Measurements from ENCODE around the gene CLEC1A. TPM values are rescaled to one million over a fixed set of nuclear protein-coding genes. Genes with fewer than 3 reads are reported as not detected.

The CLEC1A gene
- total RNA-seq, 1 donor from 2014 or later = 2.2 TPM

DNA sequence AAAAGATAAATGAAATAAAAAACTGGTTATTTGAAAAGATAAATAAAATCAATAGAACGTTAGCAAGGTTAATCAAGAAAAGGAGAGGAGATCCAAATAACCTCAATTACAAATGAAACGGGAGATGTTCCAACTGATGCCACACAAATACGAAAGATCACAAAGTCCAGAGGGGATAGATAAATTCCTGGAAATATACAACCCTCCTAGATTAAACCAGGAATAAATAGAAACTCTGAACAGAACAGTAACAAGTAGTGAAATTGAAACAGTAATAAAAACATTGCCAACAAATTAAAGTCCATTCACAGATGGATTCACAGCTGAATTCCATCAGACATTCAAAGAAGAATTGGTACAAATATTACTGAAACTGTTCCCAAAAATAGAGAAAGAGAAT lies 12.4 kb downstream of the CLEC1A start:
- Histone ChIP-seq H3K4me3 (no peak overlapping the region), H3K27ac (no peak overlapping the region), H3K27me3 (no peaks in the 10 kb centered on the region), H3K36me3 (no peaks in the 10 kb centered on the region), H3K9me3 (no peaks in the 10 kb centered on the region), H3K4me1 (no peaks in the 10 kb centered on the region)
- intact Hi-C loops (cut with DNase I) = no loop called here
- TF ChIP-seq POLR2AphosphoS5 (IDR thresholded peaks at IDR 0.05; ENCODE audit: insufficient read depth in 1 of 2, low read depth in 1 of 2) (no peak), POLR2A (IDR thresholded peaks at IDR 0.05) (no peak)
- TF ChIP-seq, protein P1, sequence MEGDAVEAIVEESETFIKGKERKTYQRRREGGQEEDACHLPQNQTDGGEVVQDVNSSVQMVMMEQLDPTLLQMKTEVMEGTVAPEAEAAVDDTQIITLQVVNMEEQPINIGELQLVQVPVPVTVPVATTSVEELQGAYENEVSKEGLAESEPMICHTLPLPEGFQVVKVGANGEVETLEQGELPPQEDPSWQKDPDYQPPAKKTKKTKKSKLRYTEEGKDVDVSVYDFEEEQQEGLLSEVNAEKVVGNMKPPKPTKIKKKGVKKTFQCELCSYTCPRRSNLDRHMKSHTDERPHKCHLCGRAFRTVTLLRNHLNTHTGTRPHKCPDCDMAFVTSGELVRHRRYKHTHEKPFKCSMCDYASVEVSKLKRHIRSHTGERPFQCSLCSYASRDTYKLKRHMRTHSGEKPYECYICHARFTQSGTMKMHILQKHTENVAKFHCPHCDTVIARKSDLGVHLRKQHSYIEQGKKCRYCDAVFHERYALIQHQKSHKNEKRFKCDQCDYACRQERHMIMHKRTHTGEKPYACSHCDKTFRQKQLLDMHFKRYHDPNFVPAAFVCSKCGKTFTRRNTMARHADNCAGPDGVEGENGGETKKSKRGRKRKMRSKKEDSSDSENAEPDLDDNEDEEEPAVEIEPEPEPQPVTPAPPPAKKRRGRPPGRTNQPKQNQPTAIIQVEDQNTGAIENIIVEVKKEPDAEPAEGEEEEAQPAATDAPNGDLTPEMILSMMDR (IDR thresholded peaks at IDR 0.05) = no peak
- no peak for DNase-seq (ENCODE audit: extremely low spot score in 2 of 2)

DNA sequence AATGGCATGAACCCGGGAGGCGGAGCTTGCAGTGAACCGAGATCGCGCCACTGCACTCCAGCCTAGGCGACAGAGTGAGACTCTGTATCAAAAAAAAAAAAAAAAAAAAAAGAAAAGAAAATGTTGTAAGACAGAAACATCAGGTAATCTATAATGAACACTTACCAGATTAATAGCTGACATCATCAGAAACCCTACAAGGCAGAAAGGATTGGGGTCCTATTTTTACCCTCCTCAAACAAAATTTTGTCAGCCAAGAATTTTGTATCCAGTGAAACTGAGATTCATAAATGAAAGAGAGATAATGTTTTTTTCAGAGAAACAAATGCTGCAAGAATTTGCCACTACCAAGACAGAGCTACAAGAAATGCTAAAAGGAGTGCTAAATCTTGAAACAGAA lies 14.1 kb downstream of the CLEC1A start:
- no peaks in the 10 kb centered on the region for H3K9me3 ChIP-seq
- no peaks in the 10 kb centered on the region for H3K4me1 ChIP-seq
- H3K27me3 ChIP-seq = no peaks in the 10 kb centered on the region
- H3K36me3 ChIP-seq = no peaks in the 10 kb centered on the region
- intact Hi-C loops (cut with DNase I) = loop anchor here (5.0 kb wide), 1 partner anchor 182 kb away; no protein-coding TSS in a partner anchor
- DNase-seq (ENCODE audit: extremely low spot score in 2 of 2) = no peak
- no peak for TF ChIP-seq POLR2A (IDR thresholded peaks at IDR 0.05)
- TF ChIP-seq POLR2AphosphoS5 (IDR thresholded peaks at IDR 0.05; ENCODE audit: insufficient read depth in 1 of 2, low read depth in 1 of 2) = no peak
- TF ChIP-seq, protein P1 (IDR thresholded peaks at IDR 0.05) = no peak
- no peak overlapping the region for H3K27ac ChIP-seq
- H3K4me3 ChIP-seq = no peak overlapping the region

DNA sequence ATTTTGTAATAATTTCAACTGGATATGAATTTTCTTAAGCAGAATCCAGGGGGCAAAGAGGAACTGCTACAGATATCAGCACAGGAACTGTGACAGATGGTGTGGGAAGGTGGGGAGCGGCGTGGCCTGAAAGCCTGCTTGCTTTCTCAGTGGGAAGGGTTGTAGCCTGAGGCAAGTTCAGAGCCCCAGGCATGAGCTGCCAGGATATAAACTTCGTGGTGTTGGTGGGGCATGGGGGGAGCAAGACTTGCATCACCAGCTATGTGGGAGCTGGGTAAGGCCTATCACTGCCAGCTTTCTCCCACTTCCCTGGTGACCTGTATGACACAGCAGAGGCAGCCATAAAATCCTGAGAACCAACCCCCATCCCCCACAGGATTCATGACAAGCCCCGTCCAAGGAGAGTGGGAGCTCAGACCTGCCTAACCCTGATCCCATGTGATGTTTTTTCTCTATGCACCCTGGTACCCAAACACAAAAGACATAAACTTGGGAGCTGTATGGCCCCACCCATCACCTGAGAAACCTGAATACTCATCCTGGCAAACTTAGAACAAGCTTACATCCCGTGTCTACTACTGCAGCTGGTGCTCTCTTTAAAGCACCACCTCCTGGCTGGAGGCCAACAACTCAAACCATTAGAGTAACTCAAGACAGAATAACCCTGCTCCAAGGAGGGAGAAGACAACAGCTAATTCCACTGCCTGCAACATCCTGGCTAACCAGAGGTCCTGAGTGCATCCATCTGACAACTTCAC lies 16.5 kb downstream of the CLEC1A start:
- Histone ChIP-seq H3K27me3 (no peaks in the 10 kb centered on the region), H3K36me3 (no peaks in the 10 kb centered on the region), H3K27ac (no peak overlapping the region), H3K9me3 (no peaks in the 10 kb centered on the region), H3K4me3 (no peak overlapping the region), H3K4me1 (no peaks in the 10 kb centered on the region)
- intact Hi-C loops (cut with DNase I) = loop anchor here (5.0 kb wide), 1 partner anchor 180 kb away; no protein-coding TSS in a partner anchor
- TF ChIP-seq POLR2AphosphoS5 (IDR thresholded peaks at IDR 0.05; ENCODE audit: insufficient read depth in 1 of 2, low read depth in 1 of 2) (no peak), POLR2A (IDR thresholded peaks at IDR 0.05) (no peak)
- TF ChIP-seq, protein P1 (IDR thresholded peaks at IDR 0.05) = no peak
- DNase-seq (ENCODE audit: extremely low spot score in 2 of 2) = no peak

DNA sequence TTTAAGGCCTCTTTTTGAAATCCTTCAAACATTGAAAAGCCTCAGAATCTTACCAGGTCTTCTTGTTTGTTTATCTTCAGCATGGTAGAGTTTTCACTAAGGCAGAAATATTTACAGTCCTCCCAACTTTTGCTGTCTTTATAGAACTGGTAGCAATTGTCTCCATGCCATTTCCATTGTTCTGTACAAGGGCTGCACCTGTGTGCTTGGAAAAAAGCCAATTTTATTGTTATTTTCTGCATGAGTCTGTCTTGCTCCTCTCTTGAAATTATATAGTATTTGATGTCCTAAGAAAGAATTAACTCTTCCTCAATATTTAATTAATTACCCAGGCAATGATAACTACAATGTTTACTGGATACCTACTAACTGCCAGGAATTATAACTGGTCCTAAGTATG lies 23.3 kb downstream of the CLEC1A start:
- intact Hi-C loops (cut with DNase I) = no loop called here
- no peak for DNase-seq (ENCODE audit: extremely low spot score in 2 of 2)
- Histone ChIP-seq H3K9me3 (no peaks in the 10 kb centered on the region), H3K36me3 (no peaks in the 10 kb centered on the region), H3K27ac (no peak overlapping the region), H3K27me3 (no peaks in the 10 kb centered on the region), H3K4me1 (no peaks in the 10 kb centered on the region), H3K4me3 (no peak overlapping the region)
- TF ChIP-seq POLR2A (IDR thresholded peaks at IDR 0.05) = no peak
- TF ChIP-seq POLR2AphosphoS5 (IDR thresholded peaks at IDR 0.05; ENCODE audit: insufficient read depth in 1 of 2, low read depth in 1 of 2) = no peak
- TF ChIP-seq, protein P1 (IDR thresholded peaks at IDR 0.05) = no peak

DNA sequence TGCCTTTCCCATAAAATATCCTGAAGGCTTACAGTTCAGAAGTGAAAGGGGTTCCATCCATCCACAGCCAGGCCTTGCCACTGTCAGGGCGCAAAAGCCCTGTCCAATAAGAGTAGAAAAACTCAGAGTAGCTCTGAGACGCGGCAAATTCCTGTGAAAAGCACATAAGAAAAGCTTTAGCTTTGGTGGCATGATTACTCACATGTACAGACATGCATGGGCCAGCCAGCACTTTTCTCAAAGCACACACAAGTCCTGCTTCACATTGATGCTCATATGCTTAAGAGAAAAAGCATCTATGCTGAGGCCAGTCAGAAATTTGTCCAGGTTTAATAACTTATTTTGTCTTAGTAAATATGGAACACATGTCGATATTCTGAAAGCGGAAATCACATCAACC lies 25.5 kb downstream of the CLEC1A start:
- Histone ChIP-seq H3K4me3 (no peak overlapping the region), H3K27me3 (no peaks in the 10 kb centered on the region), H3K4me1 (peaks cover 12% of the 10 kb centered on the region), H3K9me3 (no peaks in the 10 kb centered on the region), H3K36me3 (no peaks in the 10 kb centered on the region), H3K27ac (no peak overlapping the region)
- intact Hi-C loops (cut with DNase I) = no loop called here
- no peak for DNase-seq (ENCODE audit: extremely low spot score in 2 of 2)
- no peak for TF ChIP-seq POLR2AphosphoS5 (IDR thresholded peaks at IDR 0.05; ENCODE audit: insufficient read depth in 1 of 2, low read depth in 1 of 2)
- no peak for TF ChIP-seq POLR2A (IDR thresholded peaks at IDR 0.05)
- TF ChIP-seq, protein P1 (IDR thresholded peaks at IDR 0.05) = no peak

All from vagina (tissue), 2 donors.